Left ventricle myocardium inferior (tissue), 1 donor: ENCODE data around the gene ERMAP. TPM values are rescaled to one million over a fixed set of nuclear protein-coding genes. Genes with fewer than 3 reads are reported as not detected.

Source experiments
- DNase-seq: peaks from one replicate; pipeline ENCODE4 v3.0.0-alpha.2; 2020
- H3K27ac ChIP-seq: fragments of 200-600 bp; replicated peaks from 2 replicates; pipeline ENCODE4 v1.8.0; 2021
- H3K27me3 ChIP-seq: fragments of 200-600 bp; 2 replicates; pipeline ENCODE4 v1.8.0; 2021; ENCODE audit warnings: low read depth
- H3K36me3 ChIP-seq: fragments of 200-600 bp; 2 replicates; pipeline ENCODE4 v1.8.0; 2021
- H3K4me1 ChIP-seq: fragments of 200-600 bp; 2 replicates; pipeline ENCODE4 v1.8.0; 2021
- H3K4me3 ChIP-seq: fragments of 200-600 bp; 2 replicates; pipeline ENCODE4 v1.8.0; 2021; ENCODE audit warnings: mild to moderate bottlenecking, moderate library complexity
- H3K9me3 ChIP-seq: fragments of 200-600 bp; replicated peaks from 2 replicates; pipeline ENCODE4 v1.8.0; 2021
- intact Hi-C: fragments of 100-400 bp; cut with micrococcal nuclease; formaldehyde crosslinking; loops from one replicate; pipeline ENCODE4 v1.11.0; 2022
- total RNA-seq: library from RNA; stranded (reverse); fragmentation: NEBNext Ultra II Directional; extraction: Animal tissue kit (Norgen Biotek cat#: 25700); gene quantifications from one replicate; pipeline ENCODE4 v1.2.1, GENCODE V29; 2021
- TF ChIP-seq, protein P1 (sequence below): fragments of 200-600 bp; IDR thresholded peaks from 2 replicates; pipeline ENCODE4 v1.8.0; 2021; ENCODE audit warnings: antibody characterized with exemption, mild to moderate bottlenecking, borderline replicate concordance
- donor health status: DM: no; HTN: yes; CAD: no; lungs with severe emphysema.

ERMAP gene
- total RNA-seq, 1 donor from 2014 or later = 4.7 TPM

DNA sequence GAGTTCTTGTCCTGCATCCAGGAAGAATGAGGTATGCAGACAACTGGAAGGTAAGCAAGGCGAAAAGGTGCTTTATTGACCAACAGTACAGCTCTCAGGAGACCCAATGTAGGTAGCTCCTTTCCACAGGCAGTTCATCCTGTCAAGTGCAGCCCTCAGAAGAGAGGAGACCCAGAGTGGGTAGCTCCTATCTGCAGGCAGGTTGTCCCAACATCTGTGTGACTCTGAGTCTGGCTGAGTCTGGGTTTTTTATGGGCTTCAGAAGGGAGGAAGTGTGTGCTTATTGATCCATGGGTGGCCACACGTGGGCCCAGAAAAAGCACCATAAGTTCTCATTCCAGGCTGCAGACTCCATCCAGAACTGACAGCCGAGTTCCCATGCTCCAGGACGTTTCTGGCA lies 63.5 kb downstream of the ERMAP start:
- H3K4me3 ChIP-seq = no peak overlapping the region
- TF ChIP-seq, protein P1, sequence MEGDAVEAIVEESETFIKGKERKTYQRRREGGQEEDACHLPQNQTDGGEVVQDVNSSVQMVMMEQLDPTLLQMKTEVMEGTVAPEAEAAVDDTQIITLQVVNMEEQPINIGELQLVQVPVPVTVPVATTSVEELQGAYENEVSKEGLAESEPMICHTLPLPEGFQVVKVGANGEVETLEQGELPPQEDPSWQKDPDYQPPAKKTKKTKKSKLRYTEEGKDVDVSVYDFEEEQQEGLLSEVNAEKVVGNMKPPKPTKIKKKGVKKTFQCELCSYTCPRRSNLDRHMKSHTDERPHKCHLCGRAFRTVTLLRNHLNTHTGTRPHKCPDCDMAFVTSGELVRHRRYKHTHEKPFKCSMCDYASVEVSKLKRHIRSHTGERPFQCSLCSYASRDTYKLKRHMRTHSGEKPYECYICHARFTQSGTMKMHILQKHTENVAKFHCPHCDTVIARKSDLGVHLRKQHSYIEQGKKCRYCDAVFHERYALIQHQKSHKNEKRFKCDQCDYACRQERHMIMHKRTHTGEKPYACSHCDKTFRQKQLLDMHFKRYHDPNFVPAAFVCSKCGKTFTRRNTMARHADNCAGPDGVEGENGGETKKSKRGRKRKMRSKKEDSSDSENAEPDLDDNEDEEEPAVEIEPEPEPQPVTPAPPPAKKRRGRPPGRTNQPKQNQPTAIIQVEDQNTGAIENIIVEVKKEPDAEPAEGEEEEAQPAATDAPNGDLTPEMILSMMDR = no peak

DNA sequence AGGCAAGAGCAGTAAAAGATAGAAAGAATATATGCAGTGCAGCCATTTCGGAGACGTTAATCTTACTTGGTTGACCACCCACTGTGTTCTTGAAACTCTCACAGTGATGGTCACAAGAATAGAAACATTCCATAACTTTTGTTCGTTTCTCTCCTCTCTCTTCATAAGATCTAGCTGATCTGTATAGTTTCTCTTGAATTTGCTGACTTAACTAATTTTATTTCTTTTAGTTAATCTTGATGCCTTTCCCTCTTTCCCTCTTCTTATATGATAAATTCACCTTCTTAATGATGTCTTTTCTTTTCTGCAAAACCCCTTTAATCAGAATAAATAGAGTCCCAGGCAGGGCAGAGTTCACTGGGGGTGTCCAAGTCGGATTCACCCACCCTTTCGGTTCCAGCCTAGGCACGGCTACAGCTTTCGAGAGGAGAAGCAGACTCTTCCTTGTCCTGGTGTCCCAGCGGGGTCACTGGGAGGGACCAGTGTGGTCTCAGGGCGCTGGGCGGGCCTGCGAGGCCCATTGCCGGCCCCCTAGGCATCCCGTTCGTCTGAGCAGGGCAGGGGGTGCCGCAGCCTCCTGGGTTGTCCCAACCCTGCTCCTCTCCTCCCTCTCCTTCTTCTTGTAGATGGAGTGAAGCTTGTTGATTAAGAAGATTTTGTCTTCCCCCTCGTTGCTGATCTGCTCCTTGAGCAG lies 69.3 kb downstream of the ERMAP start:
- TF ChIP-seq, protein P1 = no peak
- Histone ChIP-seq H3K27ac (no peak overlapping the region), H3K27me3 (peaks cover 18% of the 10 kb centered on the region), H3K4me1 (no peaks in the 10 kb centered on the region), H3K9me3 (no peaks in the 10 kb centered on the region), H3K36me3 (no peaks in the 10 kb centered on the region), H3K4me3 (no peak overlapping the region)
- no peak for DNase-seq
- intact Hi-C loops = no loop called here

More for the DNA sequence above, 63.5 kb downstream of the ERMAP start:
- Histone ChIP-seq H3K27ac (no peak overlapping the region), H3K9me3 (no peaks in the 10 kb centered on the region), H3K36me3 (no peaks in the 10 kb centered on the region), H3K27me3 (peaks cover 7% of the 10 kb centered on the region), H3K4me1 (peaks cover 8% of the 10 kb centered on the region)
- DNase-seq = no peak
- intact Hi-C loops = no loop called here

DNA sequence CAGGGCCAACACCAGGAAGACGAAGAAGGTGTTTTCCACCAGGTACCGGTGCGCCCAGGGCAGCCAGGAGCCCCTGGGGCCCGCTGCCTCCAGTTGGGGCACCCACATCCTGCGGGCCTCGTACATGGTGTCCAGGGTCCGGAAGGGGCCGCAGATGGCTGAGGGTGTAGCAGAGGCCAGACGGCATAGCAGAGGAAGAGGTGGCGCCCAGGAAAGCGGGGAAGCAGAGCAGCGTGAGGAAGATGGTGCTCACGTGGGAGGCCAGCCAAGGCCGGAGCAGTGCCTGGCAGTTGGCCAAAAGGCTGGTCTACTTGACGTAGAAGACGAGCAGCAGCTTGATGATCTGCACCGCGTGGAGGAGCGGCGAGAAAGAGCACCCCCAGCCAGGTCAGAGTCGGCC lies 69.9 kb downstream of the ERMAP start:
- no peak for DNase-seq
- no peaks in the 10 kb centered on the region for H3K36me3 ChIP-seq
- H3K9me3 ChIP-seq = no peaks in the 10 kb centered on the region
- H3K27ac ChIP-seq = no peak overlapping the region
- H3K4me3 ChIP-seq = no peak overlapping the region
- intact Hi-C loops = no loop called here
- TF ChIP-seq, protein P1 = no peak
- peaks cover 18% of the 10 kb centered on the region for H3K27me3 ChIP-seq
- no peaks in the 10 kb centered on the region for H3K4me1 ChIP-seq

DNA sequence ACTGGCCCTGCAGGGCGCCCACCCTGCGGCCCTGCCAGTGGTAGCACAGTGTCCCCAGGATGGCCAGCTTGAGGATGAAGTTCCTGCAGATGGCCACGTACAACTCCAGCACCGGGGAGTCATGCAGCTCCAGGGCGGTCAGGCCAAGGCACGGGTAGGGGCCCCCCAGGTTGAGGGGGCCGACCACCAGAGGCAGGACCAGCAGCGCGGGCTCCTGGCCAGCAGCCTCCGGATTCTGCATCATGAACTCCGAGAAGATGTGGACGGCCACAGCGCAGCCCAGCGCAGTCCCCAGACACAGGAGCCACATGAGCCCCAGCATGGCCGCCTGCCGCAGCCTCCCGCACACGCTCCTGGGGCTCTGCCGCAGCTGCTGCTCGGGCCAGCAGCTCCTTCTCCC lies 70.4 kb downstream of the ERMAP start:
- Histone ChIP-seq H3K4me3 (no peak overlapping the region), H3K36me3 (no peaks in the 10 kb centered on the region), H3K27ac (no peak overlapping the region), H3K9me3 (no peaks in the 10 kb centered on the region), H3K27me3 (peaks cover 18% of the 10 kb centered on the region), H3K4me1 (no peaks in the 10 kb centered on the region)
- intact Hi-C loops = no loop called here
- TF ChIP-seq, protein P1 = no peak
- DNase-seq = no peak

DNA sequence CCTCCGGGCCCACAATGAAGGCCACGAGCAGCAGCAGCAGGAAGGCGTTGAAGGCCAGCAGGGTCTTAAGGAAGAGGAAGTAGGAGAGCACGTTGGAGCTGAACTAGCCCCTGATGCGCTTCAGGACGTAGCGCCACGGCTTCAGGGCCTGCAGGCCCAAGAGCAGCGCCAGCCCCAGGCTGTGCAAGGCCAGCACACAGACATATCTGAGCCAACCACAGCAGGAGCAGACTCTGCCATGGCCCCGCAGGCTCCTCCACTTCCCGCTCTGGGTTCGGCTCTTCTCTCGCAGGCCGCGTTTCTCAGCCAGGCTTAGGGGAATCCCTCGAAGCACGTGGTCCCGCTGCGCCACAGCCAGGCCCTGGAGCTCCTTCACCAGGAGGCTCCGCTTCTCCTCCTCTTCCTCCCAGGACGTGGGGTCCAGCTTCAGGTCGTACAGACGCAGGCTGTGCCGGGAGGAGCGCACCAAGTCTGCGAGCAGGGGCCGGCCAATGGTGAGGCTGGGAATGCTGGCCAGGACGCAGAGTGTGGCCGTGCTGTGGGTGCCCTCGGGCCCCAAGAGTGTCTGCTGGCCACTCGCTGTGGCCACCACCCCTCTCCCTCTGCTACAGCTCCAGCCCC lies 71.2 kb downstream of the ERMAP start:
- no peak overlapping the region for H3K4me3 ChIP-seq
- TF ChIP-seq, protein P1 = no peak
- no peak for DNase-seq
- H3K27me3 ChIP-seq = peaks cover 18% of the 10 kb centered on the region
- intact Hi-C loops = no loop called here
- H3K27ac ChIP-seq = no peak overlapping the region
- no peaks in the 10 kb centered on the region for H3K9me3 ChIP-seq
- no peaks in the 10 kb centered on the region for H3K4me1 ChIP-seq
- H3K36me3 ChIP-seq = no peaks in the 10 kb centered on the region
